Measurements from ENCODE around the gene PINLYP. TPM values are rescaled to one million over a fixed set of nuclear protein-coding genes. Genes with fewer than 3 reads are reported as not detected.

Gene PINLYP
- polyA plus RNA-seq, 1 donor = 16.4 TPM

GRCh38 chr19:43620061-43621001 is 44.7 kb downstream of the PINLYP start:
- no peaks in the 10 kb centered on the region for H3K27me3 ChIP-seq (ENCODE audit: control insufficient read depth, insufficient read depth, low read length)
- H3K4me3 ChIP-seq (ENCODE audit: low read length) = peak overlapping the region; percentile 71
- peaks cover 2% of the 10 kb centered on the region for H3K9me3 ChIP-seq (ENCODE audit: control insufficient read depth, low read depth, low read length)
- DNase-seq = no peak
- no peaks in the 10 kb centered on the region for H3K36me3 ChIP-seq (ENCODE audit: control insufficient read depth, insufficient read depth, low read length)
- peaks cover 4% of the 10 kb centered on the region for H3K4me1 ChIP-seq (ENCODE audit: control insufficient read depth, insufficient read depth, low read length)
- 60% methylated on average over 1 of the region's 23 CpGs for WGBS (ENCODE audit: insufficient coverage, low lambda C conversion rate)
- H3K27ac ChIP-seq (ENCODE audit: low read length) = peak overlapping the region; percentile 85

- Histone ChIP-seq H3K27ac (ENCODE audit: low read length) (no peak overlapping the region), H3K9me3 (ENCODE audit: control insufficient read depth, low read depth, low read length) (peaks cover 2% of the 10 kb centered on the region), H3K4me1 (ENCODE audit: control insufficient read depth, insufficient read depth, low read length) (peaks cover 4% of the 10 kb centered on the region), H3K27me3 (ENCODE audit: control insufficient read depth, insufficient read depth, low read length) (no peaks in the 10 kb centered on the region), H3K36me3 (ENCODE audit: control insufficient read depth, insufficient read depth, low read length) (no peaks in the 10 kb centered on the region), H3K4me3 (ENCODE audit: low read length) (no peak overlapping the region)
- WGBS (ENCODE audit: insufficient coverage, low lambda C conversion rate) = no CpG with 5 or more reads among the region's 4 CpGs
- DNase-seq = no peak
Observed at GRCh38 chr19:43622070-43622469, 46.5 kb downstream of the PINLYP start.

GRCh38 chr19:43622956-43623355 is 47.4 kb downstream of the PINLYP start:
- Histone ChIP-seq H3K36me3 (ENCODE audit: control insufficient read depth, insufficient read depth, low read length) (no peaks in the 10 kb centered on the region), H3K27ac (ENCODE audit: low read length) (no peak overlapping the region), H3K9me3 (ENCODE audit: control insufficient read depth, low read depth, low read length) (peaks cover 2% of the 10 kb centered on the region), H3K27me3 (ENCODE audit: control insufficient read depth, insufficient read depth, low read length) (no peaks in the 10 kb centered on the region), H3K4me3 (ENCODE audit: low read length) (no peak overlapping the region), H3K4me1 (ENCODE audit: control insufficient read depth, insufficient read depth, low read length) (peaks cover 4% of the 10 kb centered on the region)
- DNase-seq = no peak
- no CpG with 5 or more reads among the region's 1 CpG for WGBS (ENCODE audit: insufficient coverage, low lambda C conversion rate)

GRCh38 chr19:43623889-43624670 is 48.5 kb downstream of the PINLYP start:
- 86% methylated on average over 5 of the region's 35 CpGs for WGBS (ENCODE audit: insufficient coverage, low lambda C conversion rate)
- H3K36me3 ChIP-seq (ENCODE audit: control insufficient read depth, insufficient read depth, low read length) = no peaks in the 10 kb centered on the region
- H3K27ac ChIP-seq (ENCODE audit: low read length) = no peak overlapping the region
- H3K9me3 ChIP-seq (ENCODE audit: control insufficient read depth, low read depth, low read length) = peaks cover 2% of the 10 kb centered on the region
- no peak overlapping the region for H3K4me3 ChIP-seq (ENCODE audit: low read length)
- DNase-seq = no peak
- H3K27me3 ChIP-seq (ENCODE audit: control insufficient read depth, insufficient read depth, low read length) = no peaks in the 10 kb centered on the region
- H3K4me1 ChIP-seq (ENCODE audit: control insufficient read depth, insufficient read depth, low read length) = peaks cover 4% of the 10 kb centered on the region

GRCh38 chr19:43624933-43625332 is 49.3 kb downstream of the PINLYP start:
- peak in 1 of 2 donors; percentile 12 for DNase-seq
- WGBS (ENCODE audit: insufficient coverage, low lambda C conversion rate) = no CpG with 5 or more reads among the region's 30 CpGs
- no peaks in the 10 kb centered on the region for H3K36me3 ChIP-seq (ENCODE audit: control insufficient read depth, insufficient read depth, low read length)

GRCh38 chr19:43625918-43626579 is 50.4 kb downstream of the PINLYP start:
- H3K27me3 ChIP-seq (ENCODE audit: control insufficient read depth, insufficient read depth, low read length) = no peaks in the 10 kb centered on the region
- no peak overlapping the region for H3K4me3 ChIP-seq (ENCODE audit: low read length)
- no peaks in the 10 kb centered on the region for H3K9me3 ChIP-seq (ENCODE audit: control insufficient read depth, low read depth, low read length)
- no peaks in the 10 kb centered on the region for H3K4me1 ChIP-seq (ENCODE audit: control insufficient read depth, insufficient read depth, low read length)
- WGBS (ENCODE audit: insufficient coverage, low lambda C conversion rate) = no CpG with 5 or more reads among the region's 32 CpGs
- no peak overlapping the region for H3K27ac ChIP-seq (ENCODE audit: low read length)
- no peaks in the 10 kb centered on the region for H3K36me3 ChIP-seq (ENCODE audit: control insufficient read depth, insufficient read depth, low read length)
- DNase-seq = no peak

More at GRCh38 chr19:43624933-43625332, 49.3 kb downstream of the PINLYP start:
- Histone ChIP-seq H3K27ac (ENCODE audit: low read length) (no peak overlapping the region), H3K27me3 (ENCODE audit: control insufficient read depth, insufficient read depth, low read length) (no peaks in the 10 kb centered on the region), H3K9me3 (ENCODE audit: control insufficient read depth, low read depth, low read length) (no peaks in the 10 kb centered on the region), H3K4me1 (ENCODE audit: control insufficient read depth, insufficient read depth, low read length) (peaks cover 4% of the 10 kb centered on the region), H3K4me3 (ENCODE audit: low read length) (no peak overlapping the region)

- no CpG with 5 or more reads among the region's 17 CpGs for WGBS (ENCODE audit: insufficient coverage, low lambda C conversion rate)
- no peaks in the 10 kb centered on the region for H3K36me3 ChIP-seq (ENCODE audit: control insufficient read depth, insufficient read depth, low read length)
- DNase-seq = no peak
- no peak overlapping the region for H3K27ac ChIP-seq (ENCODE audit: low read length)
- H3K9me3 ChIP-seq (ENCODE audit: control insufficient read depth, low read depth, low read length) = no peaks in the 10 kb centered on the region
- H3K4me1 ChIP-seq (ENCODE audit: control insufficient read depth, insufficient read depth, low read length) = no peaks in the 10 kb centered on the region
- H3K27me3 ChIP-seq (ENCODE audit: control insufficient read depth, insufficient read depth, low read length) = no peaks in the 10 kb centered on the region
- H3K4me3 ChIP-seq (ENCODE audit: low read length) = no peak overlapping the region
Observed at GRCh38 chr19:43626838-43627237, 51.2 kb downstream of the PINLYP start.

GRCh38 chr19:43628646-43629326 is 53.2 kb downstream of the PINLYP start:
- no peaks in the 10 kb centered on the region for H3K4me1 ChIP-seq (ENCODE audit: control insufficient read depth, insufficient read depth, low read length)
- no peak for DNase-seq
- no peaks in the 10 kb centered on the region for H3K36me3 ChIP-seq (ENCODE audit: control insufficient read depth, insufficient read depth, low read length)
- H3K4me3 ChIP-seq (ENCODE audit: low read length) = no peak overlapping the region
- H3K9me3 ChIP-seq (ENCODE audit: control insufficient read depth, low read depth, low read length) = no peaks in the 10 kb centered on the region
- H3K27me3 ChIP-seq (ENCODE audit: control insufficient read depth, insufficient read depth, low read length) = no peaks in the 10 kb centered on the region
- no peak overlapping the region for H3K27ac ChIP-seq (ENCODE audit: low read length)
- no CpG with 5 or more reads among the region's 3 CpGs for WGBS (ENCODE audit: insufficient coverage, low lambda C conversion rate)

GRCh38 chr19:43631491-43631890 is 55.9 kb downstream of the PINLYP start:
- WGBS (ENCODE audit: insufficient coverage, low lambda C conversion rate) = no CpG with 5 or more reads among the region's 5 CpGs
- no peak for DNase-seq
- H3K27me3 ChIP-seq (ENCODE audit: control insufficient read depth, insufficient read depth, low read length) = no peaks in the 10 kb centered on the region

More at GRCh38 chr19:43631491-43631890, 55.9 kb downstream of the PINLYP start:
- Histone ChIP-seq H3K4me3 (ENCODE audit: low read length) (no peak overlapping the region), H3K4me1 (ENCODE audit: control insufficient read depth, insufficient read depth, low read length) (peaks cover 10% of the 10 kb centered on the region), H3K27ac (ENCODE audit: low read length) (no peak overlapping the region), H3K36me3 (ENCODE audit: control insufficient read depth, insufficient read depth, low read length) (no peaks in the 10 kb centered on the region), H3K9me3 (ENCODE audit: control insufficient read depth, low read depth, low read length) (no peaks in the 10 kb centered on the region)

All from large intestine (tissue), 3 donors.